Liver (tissue), 3 donors: ENCODE measurements around the gene NUDT5.

Experiments used
- FOXA1 ChIP-seq: IDR thresholded peaks from 2 replicates; pipeline ENCODE4 v1.6.1; 2016; ENCODE audit warnings: antibody characterized with exemption
- RAD21 ChIP-seq, 2 donors: IDR thresholded peaks; 2 replicates each; pipeline ENCODE4 v1.6.1; 2016; ENCODE audit warnings: antibody characterized with exemption in 2 of 2, mild to moderate bottlenecking in 2 of 2
- SP1 ChIP-seq: IDR thresholded peaks from 2 replicates; pipeline ENCODE4 v1.6.1; 2018; ENCODE audit warnings: antibody characterized with exemption, mild to moderate bottlenecking
- TF ChIP-seq, protein P1 (sequence below): fragments of 150-350 bp; IDR thresholded peaks from 2 replicates; pipeline ENCODE4 v1.5.1; 2017; ENCODE audit warnings: improper control_type of control experiment, low read depth, low read length; ENCODE audit not compliant: missing input control
- donor health status: healthy.
- donor health status: healthy.

DNA sequence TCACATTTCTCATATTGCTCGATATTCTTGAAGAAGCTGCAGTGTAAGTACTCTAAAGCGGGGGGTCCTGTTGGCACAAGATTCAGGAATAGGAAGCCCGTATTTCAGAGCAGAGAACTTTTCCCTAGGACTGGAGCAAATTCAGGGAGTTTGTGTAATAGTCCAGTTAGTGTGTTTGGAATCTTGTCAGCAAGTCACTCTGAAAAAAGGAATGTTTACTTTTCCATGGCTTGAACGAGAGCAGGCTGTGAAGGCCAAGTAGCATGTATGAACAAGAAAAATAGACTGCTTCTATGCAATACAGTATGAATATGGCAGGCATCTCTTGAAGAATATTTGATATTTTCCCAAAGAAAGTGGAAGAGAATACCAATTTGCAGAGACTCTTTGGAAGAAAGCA lies 40.1 kb upstream of the NUDT5 start:
- TF ChIP-seq, protein P1, sequence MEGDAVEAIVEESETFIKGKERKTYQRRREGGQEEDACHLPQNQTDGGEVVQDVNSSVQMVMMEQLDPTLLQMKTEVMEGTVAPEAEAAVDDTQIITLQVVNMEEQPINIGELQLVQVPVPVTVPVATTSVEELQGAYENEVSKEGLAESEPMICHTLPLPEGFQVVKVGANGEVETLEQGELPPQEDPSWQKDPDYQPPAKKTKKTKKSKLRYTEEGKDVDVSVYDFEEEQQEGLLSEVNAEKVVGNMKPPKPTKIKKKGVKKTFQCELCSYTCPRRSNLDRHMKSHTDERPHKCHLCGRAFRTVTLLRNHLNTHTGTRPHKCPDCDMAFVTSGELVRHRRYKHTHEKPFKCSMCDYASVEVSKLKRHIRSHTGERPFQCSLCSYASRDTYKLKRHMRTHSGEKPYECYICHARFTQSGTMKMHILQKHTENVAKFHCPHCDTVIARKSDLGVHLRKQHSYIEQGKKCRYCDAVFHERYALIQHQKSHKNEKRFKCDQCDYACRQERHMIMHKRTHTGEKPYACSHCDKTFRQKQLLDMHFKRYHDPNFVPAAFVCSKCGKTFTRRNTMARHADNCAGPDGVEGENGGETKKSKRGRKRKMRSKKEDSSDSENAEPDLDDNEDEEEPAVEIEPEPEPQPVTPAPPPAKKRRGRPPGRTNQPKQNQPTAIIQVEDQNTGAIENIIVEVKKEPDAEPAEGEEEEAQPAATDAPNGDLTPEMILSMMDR = no peak
- TF ChIP-seq RAD21 (IDR thresholded peaks at IDR 0.05) (peak; percentile 42 to 55), FOXA1 (peak; percentile 53), SP1 (peak; percentile 38)
